Karpas-422 (cell line): ENCODE measurements around the gene SH3TC1. TPM values are rescaled to one million over a fixed set of nuclear protein-coding genes. Genes with fewer than 3 reads are reported as not detected.

Experiments
- DNase-seq: peaks from one replicate; pipeline ENCODE4 v3.0.0-alpha.2; 2015
- H2AFZ ChIP-seq: fragments of 200-600 bp; sonication (generic); 2 replicates; pipeline ENCODE4 v1.6.1; 2014; ENCODE audit warnings: antibody characterized with exemption, low read length, mixed read lengths
- H3K27ac ChIP-seq: fragments of 200-600 bp; sonication (generic); 2 replicates; pipeline ENCODE4 v1.5.1; 2014; ENCODE audit warnings: mild to moderate bottlenecking, low read length, moderate library complexity
- H3K27me3 ChIP-seq: fragments of 200-600 bp; sonication (generic); 2 replicates; pipeline ENCODE4 v1.6.1; 2014; ENCODE audit warnings: low read length, mixed read lengths
- H3K36me3 ChIP-seq: fragments of 200-600 bp; sonication (generic); 2 replicates; pipeline ENCODE4 v1.6.1; 2014; ENCODE audit warnings: low read length, mixed read lengths; ENCODE audit not compliant: insufficient read depth
- H3K4me1 ChIP-seq: fragments of 200-600 bp; sonication (generic); 2 replicates; pipeline ENCODE4 v1.6.1; 2014; ENCODE audit warnings: mild to moderate bottlenecking, low read length, mixed read lengths
- H3K4me2 ChIP-seq: fragments of 200-600 bp; sonication (generic); 2 replicates; pipeline ENCODE4 v1.6.1; 2014; ENCODE audit warnings: low read length, low read depth, mild to moderate bottlenecking; ENCODE audit not compliant: poor library complexity, severe bottlenecking
- H3K4me3 ChIP-seq: fragments of 200-600 bp; sonication (generic); 2 replicates; pipeline ENCODE4 v1.5.1; 2014; ENCODE audit warnings: mild to moderate bottlenecking, antibody characterized with exemption, low read length, mixed read lengths
- H3K79me2 ChIP-seq: fragments of 200-600 bp; sonication (generic); 2 replicates; pipeline ENCODE4 v1.6.1; 2014; ENCODE audit warnings: mild to moderate bottlenecking, low read length, mixed read lengths
- H3K9ac ChIP-seq: fragments of 200-600 bp; sonication (generic); 2 replicates; pipeline ENCODE4 v1.6.0; 2014; ENCODE audit warnings: low read length
- H3K9me2 ChIP-seq: fragments of 200-600 bp; sonication (generic), shearing (Covaris generic); replicated peaks from 2 replicates; pipeline ENCODE4 v1.6.0; 2014; ENCODE audit warnings: mild to moderate bottlenecking, low read length, moderate library complexity; ENCODE audit not compliant: insufficient read depth
- H3K9me3 ChIP-seq: fragments of 300-700, 200-600 bp; sonication (generic); 2 replicates; pipeline ENCODE4 v1.6.1; 2014; ENCODE audit warnings: low read length, mixed read lengths
- H4K20me1 ChIP-seq: fragments of 200-600 bp; sonication (generic); 2 replicates; pipeline ENCODE4 v1.6.1; 2014; ENCODE audit warnings: mild to moderate bottlenecking, antibody characterized with exemption, low read length, low read depth; ENCODE audit not compliant: insufficient read depth
- total RNA-seq: library from RNA; depleted of rRNA; stranded (reverse); fragments of >200 nt; shearing (Covaris generic); gene quantifications from 2 replicates; pipeline ENCODE4 v1.2.3, GENCODE V29; 2014; ENCODE audit warnings: low replicate concordance

Gene SH3TC1
- total RNA-seq, 1 experiment from 2014 or later = 6.9 TPM

- Histone ChIP-seq H3K27me3 (no peaks in the 10 kb centered on the region), H3K27ac (no peak overlapping the region), H3K9me3 (no peaks in the 10 kb centered on the region), H3K4me1 (no peaks in the 10 kb centered on the region), H3K4me2 (no peak overlapping the region), H3K9me2 (no peaks in the 10 kb centered on the region), H3K9ac (no peak overlapping the region), H3K4me3 (no peak overlapping the region), H3K36me3 (no peaks in the 10 kb centered on the region), H2AFZ (no peak overlapping the region), H3K79me2 (no peaks in the 10 kb centered on the region), H4K20me1 (no peaks in the 10 kb centered on the region)
- no peak for DNase-seq
Measured at GRCh38 chr4:8254076-8254475, 55.0 kb downstream of the SH3TC1 start.

GRCh38 chr4:8255698-8256441 lies 56.8 kb downstream of the SH3TC1 start:
- Histone ChIP-seq H3K9me3 (no peaks in the 10 kb centered on the region), H4K20me1 (no peaks in the 10 kb centered on the region)

GRCh38 chr4:8257854-8258253 lies 58.8 kb downstream of the SH3TC1 start:
- no peaks in the 10 kb centered on the region for H3K9me3 ChIP-seq
- no peak overlapping the region for H3K4me2 ChIP-seq
- DNase-seq = no peak
- no peaks in the 10 kb centered on the region for H3K4me1 ChIP-seq
- H3K4me3 ChIP-seq = no peak overlapping the region
- no peak overlapping the region for H2AFZ ChIP-seq
- no peaks in the 10 kb centered on the region for H3K79me2 ChIP-seq
- H4K20me1 ChIP-seq = no peaks in the 10 kb centered on the region
- no peaks in the 10 kb centered on the region for H3K9me2 ChIP-seq
- H3K36me3 ChIP-seq = no peaks in the 10 kb centered on the region
- no peak overlapping the region for H3K9ac ChIP-seq
- H3K27ac ChIP-seq = no peak overlapping the region
- no peaks in the 10 kb centered on the region for H3K27me3 ChIP-seq

More at GRCh38 chr4:8255698-8256441, 56.8 kb downstream of the SH3TC1 start:
- Histone ChIP-seq H3K4me3 (no peak overlapping the region), H3K9me2 (no peaks in the 10 kb centered on the region), H3K9ac (no peak overlapping the region), H3K27ac (no peak overlapping the region), H2AFZ (no peak overlapping the region), H3K4me1 (no peaks in the 10 kb centered on the region), H3K36me3 (no peaks in the 10 kb centered on the region), H3K4me2 (no peak overlapping the region), H3K27me3 (no peaks in the 10 kb centered on the region), H3K79me2 (no peaks in the 10 kb centered on the region)
- no peak for DNase-seq

- Histone ChIP-seq H3K79me2 (no peaks in the 10 kb centered on the region), H2AFZ (no peak overlapping the region), H4K20me1 (no peaks in the 10 kb centered on the region), H3K4me1 (no peaks in the 10 kb centered on the region), H3K9ac (no peak overlapping the region), H3K27me3 (no peaks in the 10 kb centered on the region), H3K9me2 (no peaks in the 10 kb centered on the region), H3K4me3 (no peak overlapping the region), H3K36me3 (no peaks in the 10 kb centered on the region), H3K9me3 (no peaks in the 10 kb centered on the region), H3K4me2 (no peak overlapping the region), H3K27ac (no peak overlapping the region)
- no peak for DNase-seq
Measured at GRCh38 chr4:8258552-8259212, 59.6 kb downstream of the SH3TC1 start.

- no peaks in the 10 kb centered on the region for H4K20me1 ChIP-seq
- H3K9ac ChIP-seq = no peak overlapping the region
- no peak overlapping the region for H3K4me2 ChIP-seq
- no peaks in the 10 kb centered on the region for H3K9me2 ChIP-seq
- no peaks in the 10 kb centered on the region for H3K36me3 ChIP-seq
- H3K27me3 ChIP-seq = no peaks in the 10 kb centered on the region
- H2AFZ ChIP-seq = no peak overlapping the region
- no peak for DNase-seq
- H3K4me1 ChIP-seq = no peaks in the 10 kb centered on the region
- no peaks in the 10 kb centered on the region for H3K9me3 ChIP-seq
- H3K4me3 ChIP-seq = no peak overlapping the region
- H3K79me2 ChIP-seq = no peaks in the 10 kb centered on the region
- H3K27ac ChIP-seq = no peak overlapping the region
Measured at GRCh38 chr4:8259743-8260430, 60.8 kb downstream of the SH3TC1 start.

GRCh38 chr4:8260656-8261111 lies 61.6 kb downstream of the SH3TC1 start:
- H3K9me2 ChIP-seq = no peaks in the 10 kb centered on the region
- no peak for DNase-seq
- no peaks in the 10 kb centered on the region for H3K27me3 ChIP-seq
- no peaks in the 10 kb centered on the region for H3K9me3 ChIP-seq
- no peaks in the 10 kb centered on the region for H3K4me1 ChIP-seq
- H3K9ac ChIP-seq = no peak overlapping the region
- no peaks in the 10 kb centered on the region for H3K79me2 ChIP-seq
- no peak overlapping the region for H3K4me2 ChIP-seq
- H3K27ac ChIP-seq = no peak overlapping the region
- H2AFZ ChIP-seq = no peak overlapping the region
- H3K36me3 ChIP-seq = no peaks in the 10 kb centered on the region
- no peaks in the 10 kb centered on the region for H4K20me1 ChIP-seq
- no peak overlapping the region for H3K4me3 ChIP-seq

- Histone ChIP-seq H3K9ac (no peak overlapping the region), H3K4me1 (no peaks in the 10 kb centered on the region), H3K4me2 (no peak overlapping the region), H3K9me2 (no peaks in the 10 kb centered on the region), H3K36me3 (no peaks in the 10 kb centered on the region), H3K27ac (no peak overlapping the region), H3K4me3 (no peak overlapping the region), H3K79me2 (no peaks in the 10 kb centered on the region), H2AFZ (no peak overlapping the region), H4K20me1 (no peaks in the 10 kb centered on the region), H3K9me3 (no peaks in the 10 kb centered on the region), H3K27me3 (no peaks in the 10 kb centered on the region)
- DNase-seq = no peak
Measured at GRCh38 chr4:8261851-8262535, 62.9 kb downstream of the SH3TC1 start.
